ENCODE results near the gene AIMP1.
"Not testable (repeated sequence)": the region's sequence is repeated elsewhere in the genome, so short reads cannot be mapped to it uniquely, and the experiment has no call there.

DNA sequence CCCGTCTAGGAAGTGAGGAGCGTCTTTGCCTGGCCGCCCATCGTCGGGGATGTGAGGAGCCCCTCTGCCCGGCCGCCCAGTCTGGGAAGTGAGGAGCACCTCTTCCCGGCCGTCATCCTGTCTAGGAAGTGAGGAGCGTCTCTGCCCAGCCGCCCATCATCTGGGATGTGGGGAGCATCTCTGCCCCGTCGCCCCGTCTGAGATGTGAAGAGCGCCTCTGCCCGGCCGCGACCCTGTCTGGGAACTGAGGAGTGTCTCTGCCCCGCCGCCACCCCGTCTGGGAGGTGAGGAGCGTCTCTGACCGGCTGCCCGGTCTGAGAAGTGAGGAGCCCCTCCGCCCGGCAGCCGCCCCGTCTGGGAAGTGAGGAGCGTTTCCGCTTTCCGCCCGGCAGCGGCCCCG is 4.8 kb downstream of the AIMP1 start:
- not testable (repeated sequence) for TF ChIP-seq EZH2phosphoT487 (IDR thresholded peaks at IDR 0.05; ENCODE audit: borderline replicate concordance, low read length)
- TF ChIP-seq, protein P1, sequence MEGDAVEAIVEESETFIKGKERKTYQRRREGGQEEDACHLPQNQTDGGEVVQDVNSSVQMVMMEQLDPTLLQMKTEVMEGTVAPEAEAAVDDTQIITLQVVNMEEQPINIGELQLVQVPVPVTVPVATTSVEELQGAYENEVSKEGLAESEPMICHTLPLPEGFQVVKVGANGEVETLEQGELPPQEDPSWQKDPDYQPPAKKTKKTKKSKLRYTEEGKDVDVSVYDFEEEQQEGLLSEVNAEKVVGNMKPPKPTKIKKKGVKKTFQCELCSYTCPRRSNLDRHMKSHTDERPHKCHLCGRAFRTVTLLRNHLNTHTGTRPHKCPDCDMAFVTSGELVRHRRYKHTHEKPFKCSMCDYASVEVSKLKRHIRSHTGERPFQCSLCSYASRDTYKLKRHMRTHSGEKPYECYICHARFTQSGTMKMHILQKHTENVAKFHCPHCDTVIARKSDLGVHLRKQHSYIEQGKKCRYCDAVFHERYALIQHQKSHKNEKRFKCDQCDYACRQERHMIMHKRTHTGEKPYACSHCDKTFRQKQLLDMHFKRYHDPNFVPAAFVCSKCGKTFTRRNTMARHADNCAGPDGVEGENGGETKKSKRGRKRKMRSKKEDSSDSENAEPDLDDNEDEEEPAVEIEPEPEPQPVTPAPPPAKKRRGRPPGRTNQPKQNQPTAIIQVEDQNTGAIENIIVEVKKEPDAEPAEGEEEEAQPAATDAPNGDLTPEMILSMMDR (IDR thresholded peaks at IDR 0.05; ENCODE audit: low read depth, low read length, poor library complexity, severe bottlenecking), result not testable (repeated sequence)

All from DOHH2 (cell line).